CD4-positive, alpha-beta T cell treated with Interleukin-17A for 4 hours (primary cell): Measurements from ENCODE around the gene ARMC9.

ENCODE experiments used
- DNase-seq: peaks from one replicate; pipeline ENCODE4 v3.0.0-alpha.2; 2020; ENCODE audit warnings: mixed read lengths

ARMC9 gene

GRCh38 chr2:231207734-231208133 is 9.3 kb downstream of the ARMC9 start:
- DNase-seq: no peak

GRCh38 chr2:231210782-231211181 is 12.4 kb downstream of the ARMC9 start:
- DNase-seq: no peak

GRCh38 chr2:231211486-231211885 is 13.1 kb downstream of the ARMC9 start:
- no peak for DNase-seq

- no peak for DNase-seq
Measured at GRCh38 chr2:231212329-231212845, 14.0 kb downstream of the ARMC9 start.

GRCh38 chr2:231213931-231214642 is 15.7 kb downstream of the ARMC9 start:
- no peak for DNase-seq

GRCh38 chr2:231218366-231218765 is 19.9 kb downstream of the ARMC9 start:
- DNase-seq: no peak

- no peak for DNase-seq
Measured at GRCh38 chr2:231219289-231219688, 20.9 kb downstream of the ARMC9 start.

- DNase-seq: no peak
Measured at GRCh38 chr2:231221761-231222160, 23.3 kb downstream of the ARMC9 start.

GRCh38 chr2:231222318-231223000 is 24.0 kb downstream of the ARMC9 start:
- no peak for DNase-seq

- DNase-seq: no peak
Measured at GRCh38 chr2:231223001-231223375, 24.6 kb downstream of the ARMC9 start.

- DNase-seq: no peak
Measured at GRCh38 chr2:231223458-231223976, 25.1 kb downstream of the ARMC9 start.

GRCh38 chr2:231227310-231228162 is 29.1 kb downstream of the ARMC9 start:
- DNase-seq: peak; percentile 33

GRCh38 chr2:231228223-231228622 is 29.8 kb downstream of the ARMC9 start:
- no peak for DNase-seq

- DNase-seq: no peak
Measured at GRCh38 chr2:231228974-231229529, 30.6 kb downstream of the ARMC9 start.

- no peak for DNase-seq
Measured at GRCh38 chr2:231235217-231235616, 36.8 kb downstream of the ARMC9 start.

GRCh38 chr2:231238689-231239088 is 40.3 kb downstream of the ARMC9 start:
- DNase-seq: no peak

GRCh38 chr2:231239751-231240150 is 41.3 kb downstream of the ARMC9 start:
- DNase-seq: no peak

GRCh38 chr2:231241755-231242507 is 43.5 kb downstream of the ARMC9 start:
- no peak for DNase-seq

- no peak for DNase-seq
Measured at GRCh38 chr2:231243866-231244265, 45.4 kb downstream of the ARMC9 start.

- DNase-seq: no peak
Measured at GRCh38 chr2:231244382-231245248, 46.2 kb downstream of the ARMC9 start.
